ENCODE results near the gene CYP4A11. TPM values are rescaled to one million over a fixed set of nuclear protein-coding genes. Genes with fewer than 3 reads are reported as not detected.
A peak's percentile ranks its signal among the peaks of the same experiment; 100 is the strongest.
"Not testable (repeated sequence)": the region's sequence is repeated elsewhere in the genome, so short reads cannot be mapped to it uniquely, and the experiment has no call there.

CYP4A11 gene
- total RNA-seq, 1 donor from 2014 or later: not detected

GRCh38 chr1:46942086-46942485 is 810 bp upstream of the CYP4A11 start:
- Histone ChIP-seq H3K36me3 (no peaks in the 10 kb centered on the region), H3K27me3 (ENCODE audit: low read depth) (no peaks in the 10 kb centered on the region), H3K4me1 (no peaks in the 10 kb centered on the region), H3K4me3 (no peak overlapping the region), H3K27ac (replicated peaks) (no peak overlapping the region), H3K9me3 (replicated peaks) (peaks cover 14% of the 10 kb centered on the region)
- TF ChIP-seq CTCF (IDR thresholded peaks at IDR 0.05; ENCODE audit: borderline replicate concordance): no peak
- intact Hi-C loops (cut with micrococcal nuclease): no loop called here
- no peak for DNase-seq

DNA sequence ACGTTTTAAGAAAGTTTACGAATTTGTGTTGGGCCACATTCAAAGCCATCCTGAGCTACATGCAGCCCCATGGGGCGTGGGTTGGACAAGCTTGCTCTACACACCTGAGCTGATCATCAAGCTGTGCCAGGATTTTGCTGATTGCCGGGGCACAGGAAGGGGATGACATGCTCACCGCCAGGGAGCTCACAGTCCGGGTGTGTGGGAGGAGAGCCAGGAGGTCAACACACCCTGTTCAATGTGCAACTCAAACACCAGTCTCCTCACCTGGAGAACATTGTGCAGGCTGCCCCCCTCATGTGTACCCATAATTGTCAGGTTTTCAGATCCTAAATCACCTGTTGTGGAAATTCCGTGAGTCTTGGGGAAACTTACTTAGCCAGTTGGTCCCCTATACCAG is 969 bp downstream of the CYP4A11 start:
- TF ChIP-seq CTCF (IDR thresholded peaks at IDR 0.05; ENCODE audit: borderline replicate concordance): no peak

DNA sequence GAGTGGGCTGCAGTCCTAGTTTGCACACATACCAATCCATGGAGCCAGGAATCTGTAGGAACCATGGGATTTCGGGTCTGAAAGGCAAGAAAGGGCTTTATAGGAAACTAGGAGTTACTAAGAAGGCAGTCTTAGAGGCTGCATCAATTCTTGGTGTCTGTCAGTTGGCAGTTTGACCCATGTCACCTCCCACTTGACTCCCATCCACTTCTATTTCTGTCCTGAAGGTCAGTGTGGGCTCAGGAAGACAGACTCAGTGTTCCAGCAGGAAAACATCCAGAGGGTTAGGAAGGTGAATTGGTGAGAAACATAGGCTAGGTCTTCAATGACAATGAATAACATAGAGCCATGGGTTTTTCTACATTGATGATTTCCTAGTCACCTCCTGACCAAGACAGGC is 4.0 kb downstream of the CYP4A11 start:
- Histone ChIP-seq H3K4me3 (no peak overlapping the region), H3K36me3 (no peaks in the 10 kb centered on the region), H3K9me3 (replicated peaks) (no peaks in the 10 kb centered on the region), H3K4me1 (no peaks in the 10 kb centered on the region), H3K27ac (replicated peaks) (no peak overlapping the region), H3K27me3 (ENCODE audit: low read depth) (no peaks in the 10 kb centered on the region)
- no peak for TF ChIP-seq CTCF (IDR thresholded peaks at IDR 0.05; ENCODE audit: borderline replicate concordance)
- no peak for DNase-seq
- intact Hi-C loops (cut with micrococcal nuclease): no loop called here

More for the DNA sequence above, 969 bp downstream of the CYP4A11 start:
- no peaks in the 10 kb centered on the region for H3K4me1 ChIP-seq
- no peaks in the 10 kb centered on the region for H3K27me3 ChIP-seq (ENCODE audit: low read depth)
- DNase-seq: no peak
- intact Hi-C loops (cut with micrococcal nuclease): no loop called here
- H3K36me3 ChIP-seq: no peaks in the 10 kb centered on the region
- H3K9me3 ChIP-seq (replicated peaks): peaks cover 14% of the 10 kb centered on the region
- no peak overlapping the region for H3K27ac ChIP-seq (replicated peaks)
- no peak overlapping the region for H3K4me3 ChIP-seq

DNA sequence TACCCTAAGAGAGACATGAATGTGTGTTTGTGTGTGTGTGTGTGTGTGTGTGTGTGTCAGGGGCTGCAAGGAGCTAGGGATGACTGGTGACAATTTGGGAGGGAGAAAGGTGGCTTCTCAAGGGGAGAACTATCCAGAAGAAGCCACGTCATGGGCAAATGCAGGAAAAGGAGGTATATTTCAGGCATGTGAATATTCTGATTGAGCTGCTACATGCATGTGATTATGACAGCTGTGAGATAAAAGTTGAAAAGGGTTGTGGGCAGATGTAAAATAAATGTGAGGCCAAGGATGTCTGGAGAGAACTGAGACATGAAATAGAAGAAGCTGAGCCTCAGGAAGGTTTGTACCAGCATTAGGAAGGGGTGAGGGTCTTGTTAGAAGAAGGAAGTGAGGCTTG is 4.5 kb downstream of the CYP4A11 start:
- no peak for TF ChIP-seq CTCF (IDR thresholded peaks at IDR 0.05; ENCODE audit: borderline replicate concordance)
- H3K4me1 ChIP-seq: no peaks in the 10 kb centered on the region
- DNase-seq: no peak
- H3K36me3 ChIP-seq: no peaks in the 10 kb centered on the region
- H3K27me3 ChIP-seq (ENCODE audit: low read depth): no peaks in the 10 kb centered on the region
- H3K9me3 ChIP-seq (replicated peaks): no peaks in the 10 kb centered on the region
- H3K4me3 ChIP-seq: no peak overlapping the region
- H3K27ac ChIP-seq (replicated peaks): no peak overlapping the region
- intact Hi-C loops (cut with micrococcal nuclease): no loop called here

DNA sequence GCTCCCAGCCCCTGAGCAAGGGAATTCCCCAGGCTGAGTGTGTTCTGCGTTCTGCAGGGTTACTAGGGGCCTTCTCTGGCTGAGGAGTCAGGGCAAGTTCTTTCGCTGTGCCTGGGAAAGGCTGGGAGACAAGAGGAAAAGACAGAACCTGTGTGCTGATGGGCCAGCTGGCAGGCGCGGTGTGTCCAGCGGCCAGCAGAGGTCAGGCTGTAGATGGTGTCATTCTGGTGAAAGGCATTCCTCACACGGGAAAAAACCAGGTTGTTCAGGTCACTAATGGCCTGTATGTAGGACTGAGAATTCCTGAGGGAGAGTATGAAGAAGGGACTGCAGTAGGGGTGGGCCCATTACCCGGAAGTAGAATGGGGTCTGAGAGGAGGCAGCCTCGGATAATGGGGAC is 6.4 kb downstream of the CYP4A11 start:
- intact Hi-C loops (cut with micrococcal nuclease); H3K36me3 ChIP-seq; H3K9me3 ChIP-seq (replicated peaks); H3K4me3 ChIP-seq; DNase-seq; H3K27me3 ChIP-seq (ENCODE audit: low read depth); H3K27ac ChIP-seq (replicated peaks); H3K4me1 ChIP-seq: not testable (repeated sequence)
- TF ChIP-seq CTCF (IDR thresholded peaks at IDR 0.05; ENCODE audit: borderline replicate concordance): peak; percentile 53

GRCh38 chr1:46932020-46932419 is 9.3 kb downstream of the CYP4A11 start:
- H3K27me3 ChIP-seq (ENCODE audit: low read depth); DNase-seq; H3K36me3 ChIP-seq; intact Hi-C loops (cut with micrococcal nuclease); H3K9me3 ChIP-seq (replicated peaks); H3K27ac ChIP-seq (replicated peaks); H3K4me1 ChIP-seq; H3K4me3 ChIP-seq: not testable (repeated sequence)
